DND-41 (cell line): Measurements from ENCODE around the gene AFF2.

Experiments
- EZH2 ChIP-seq: IDR thresholded peaks from 3 replicates; pipeline ENCODE4 v1.6.1; 2012; ENCODE audit warnings: borderline replicate concordance, low read depth, mild to moderate bottlenecking, moderate library complexity, low read length, inconsistent platforms; ENCODE audit not compliant: severe bottlenecking
- TF ChIP-seq, protein P1 (sequence below): IDR thresholded peaks from 2 replicates; pipeline ENCODE4 v1.5.1; 2012; ENCODE audit warnings: borderline replicate concordance, low read length, moderate library complexity, mild to moderate bottlenecking; ENCODE audit not compliant: poor library complexity, severe bottlenecking; ENCODE audit errors: extremely low read depth

- no peak for TF ChIP-seq EZH2
- TF ChIP-seq, protein P1, sequence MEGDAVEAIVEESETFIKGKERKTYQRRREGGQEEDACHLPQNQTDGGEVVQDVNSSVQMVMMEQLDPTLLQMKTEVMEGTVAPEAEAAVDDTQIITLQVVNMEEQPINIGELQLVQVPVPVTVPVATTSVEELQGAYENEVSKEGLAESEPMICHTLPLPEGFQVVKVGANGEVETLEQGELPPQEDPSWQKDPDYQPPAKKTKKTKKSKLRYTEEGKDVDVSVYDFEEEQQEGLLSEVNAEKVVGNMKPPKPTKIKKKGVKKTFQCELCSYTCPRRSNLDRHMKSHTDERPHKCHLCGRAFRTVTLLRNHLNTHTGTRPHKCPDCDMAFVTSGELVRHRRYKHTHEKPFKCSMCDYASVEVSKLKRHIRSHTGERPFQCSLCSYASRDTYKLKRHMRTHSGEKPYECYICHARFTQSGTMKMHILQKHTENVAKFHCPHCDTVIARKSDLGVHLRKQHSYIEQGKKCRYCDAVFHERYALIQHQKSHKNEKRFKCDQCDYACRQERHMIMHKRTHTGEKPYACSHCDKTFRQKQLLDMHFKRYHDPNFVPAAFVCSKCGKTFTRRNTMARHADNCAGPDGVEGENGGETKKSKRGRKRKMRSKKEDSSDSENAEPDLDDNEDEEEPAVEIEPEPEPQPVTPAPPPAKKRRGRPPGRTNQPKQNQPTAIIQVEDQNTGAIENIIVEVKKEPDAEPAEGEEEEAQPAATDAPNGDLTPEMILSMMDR, result no peak
These were observed 315.0 kb downstream of the AFF2 start for GRCh38 chrX:148815218-148815961.
